Activated CD8-positive, alpha-beta T cell treated with anti-CD3 and anti-CD28 coated beads for 36 hours (primary cell): ENCODE measurements around the gene LUC7L. TPM values are rescaled to one million over a fixed set of nuclear protein-coding genes. Genes with fewer than 3 reads are reported as not detected.
A peak's percentile ranks its signal among the peaks of the same experiment; 100 is the strongest.
"Not testable (repeated sequence)": the region's sequence is repeated elsewhere in the genome, so short reads cannot be mapped to it uniquely, and the experiment has no call there.

Source experiments
- ATAC-seq: fragments of 200-7000 bp; cut with Tn5 transposase; one replicate; pipeline ENCODE4 v1.10.0; 2021; ENCODE audit warnings: mild to moderate bottlenecking, moderate library complexity
- CTCF ChIA-PET: fragments of 350-600 bp; sonication (Branson Sonifier 250); formaldehyde crosslinking; loops from one replicate; lab custom pipeline; 2021; ENCODE audit warnings: antibody characterized with exemption; lab: Charles Lee
- POLR2A ChIA-PET: fragments of 350-600 bp; sonication (Branson Sonifier 250); formaldehyde crosslinking; loops from one replicate; lab custom pipeline; 2021; ENCODE audit warnings: antibody characterized with exemption; lab: Charles Lee
- DNase-seq: peaks from one replicate; pipeline ENCODE4 v3.0.0-alpha.2; 2020
- H3K27ac Mint-ChIP-seq: one replicate; pipeline ENCODE4 v1.8.0; 2021; ENCODE audit warnings: mild to moderate bottlenecking, mixed read lengths
- H3K27me3 Mint-ChIP-seq: one replicate; pipeline ENCODE4 v1.8.0; 2021; ENCODE audit warnings: mixed read lengths
- H3K36me3 Mint-ChIP-seq: one replicate; pipeline ENCODE4 v1.8.0; 2021; ENCODE audit warnings: low read depth, mixed read lengths
- H3K4me1 Mint-ChIP-seq: one replicate; pipeline ENCODE4 v1.8.0; 2021; ENCODE audit warnings: low read depth, mixed read lengths
- H3K4me3 Mint-ChIP-seq: one replicate; pipeline ENCODE4 v1.8.0; 2021; ENCODE audit warnings: mild to moderate bottlenecking, moderate library complexity, mixed read lengths
- H3K9me3 Mint-ChIP-seq: one replicate; pipeline ENCODE4 v1.8.0; 2021; ENCODE audit warnings: mixed read lengths
- intact Hi-C: fragments of 100-400 bp; cut with micrococcal nuclease; formaldehyde crosslinking; loops from one replicate; pipeline ENCODE4 v1.10.0; 2022
- total RNA-seq, 2 experiments: library from RNA; stranded (reverse); gene quantifications; one replicate each; pipeline ENCODE4 v1.2.3, GENCODE V29; 2021
- TF ChIP-seq, protein P1 (sequence below): fragments of 200-600 bp; IDR thresholded peaks from one replicate; pipeline ENCODE4 v1.8.0; 2022; ENCODE audit warnings: antibody characterized with exemption, mild to moderate bottlenecking

Gene LUC7L
- total RNA-seq, 2 experiments from 2014 or later = 68.0 to 72.8 TPM

DNA sequence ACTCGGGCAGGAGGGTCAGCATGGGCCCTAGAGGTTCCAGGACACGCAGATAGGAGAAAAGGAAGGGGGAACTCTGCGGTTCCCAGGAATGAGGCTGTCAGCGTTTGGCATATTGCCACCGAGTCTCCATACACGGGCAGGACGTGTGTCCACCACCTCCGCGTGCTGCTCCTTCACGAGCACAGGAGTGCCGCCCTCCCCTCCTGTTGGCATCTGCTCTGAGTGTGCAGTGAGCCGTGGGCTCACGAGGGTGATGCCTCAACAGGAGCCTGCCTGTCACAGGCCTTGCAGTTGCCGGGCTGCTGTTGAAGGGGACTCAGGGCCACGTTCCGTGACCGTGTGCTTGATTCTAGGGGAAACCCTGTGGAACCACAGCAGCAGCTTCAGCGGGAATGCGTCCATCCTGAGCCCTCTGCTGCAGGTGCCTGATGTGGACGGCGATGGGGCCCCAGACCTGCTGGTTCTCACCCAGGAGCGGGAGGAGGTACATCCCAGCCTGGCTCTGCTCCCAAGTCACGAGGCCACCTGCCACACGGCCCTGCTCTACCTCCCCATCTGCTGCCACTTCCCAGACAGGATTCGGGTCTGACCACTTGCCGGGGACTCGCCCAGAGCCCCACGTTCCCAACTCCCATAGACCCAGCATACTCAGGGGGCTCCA, 31.9 kb upstream of the LUC7L start:
- POLR2A ChIA-PET = interaction anchor here (1.3 kb wide), 1 partner anchor 12 kb away, joined by 5 read pairs; no protein-coding TSS in a partner anchor

DNA sequence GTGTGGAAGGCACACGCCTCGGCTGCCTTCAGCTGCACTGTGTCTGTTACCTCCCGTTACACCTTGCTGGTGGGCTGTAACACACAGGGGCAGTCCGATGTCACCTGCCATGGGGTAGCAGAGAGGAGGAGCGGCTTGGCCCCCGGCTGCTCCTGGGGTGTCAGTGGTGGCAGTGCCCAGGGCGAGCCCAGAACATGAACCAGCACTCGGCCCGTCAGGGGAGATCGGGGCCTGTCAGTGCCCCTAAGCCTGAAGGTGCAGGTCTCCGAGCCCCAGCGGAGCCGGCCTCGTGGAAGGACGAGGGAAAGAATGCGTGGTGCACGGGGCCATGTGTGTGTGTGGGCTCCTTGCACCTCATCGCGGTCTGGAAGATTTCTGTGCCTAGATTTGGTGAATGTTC, 31.1 kb upstream of the LUC7L start:
- no peak for DNase-seq
- H3K4me3 Mint-ChIP-seq = no peak overlapping the region
- peaks cover 2% of the 10 kb centered on the region for H3K36me3 Mint-ChIP-seq
- no peaks in the 10 kb centered on the region for H3K27me3 Mint-ChIP-seq
- ATAC-seq = no peak
- CTCF ChIA-PET = no interaction called here
- H3K9me3 Mint-ChIP-seq = no peaks in the 10 kb centered on the region
- TF ChIP-seq, protein P1, sequence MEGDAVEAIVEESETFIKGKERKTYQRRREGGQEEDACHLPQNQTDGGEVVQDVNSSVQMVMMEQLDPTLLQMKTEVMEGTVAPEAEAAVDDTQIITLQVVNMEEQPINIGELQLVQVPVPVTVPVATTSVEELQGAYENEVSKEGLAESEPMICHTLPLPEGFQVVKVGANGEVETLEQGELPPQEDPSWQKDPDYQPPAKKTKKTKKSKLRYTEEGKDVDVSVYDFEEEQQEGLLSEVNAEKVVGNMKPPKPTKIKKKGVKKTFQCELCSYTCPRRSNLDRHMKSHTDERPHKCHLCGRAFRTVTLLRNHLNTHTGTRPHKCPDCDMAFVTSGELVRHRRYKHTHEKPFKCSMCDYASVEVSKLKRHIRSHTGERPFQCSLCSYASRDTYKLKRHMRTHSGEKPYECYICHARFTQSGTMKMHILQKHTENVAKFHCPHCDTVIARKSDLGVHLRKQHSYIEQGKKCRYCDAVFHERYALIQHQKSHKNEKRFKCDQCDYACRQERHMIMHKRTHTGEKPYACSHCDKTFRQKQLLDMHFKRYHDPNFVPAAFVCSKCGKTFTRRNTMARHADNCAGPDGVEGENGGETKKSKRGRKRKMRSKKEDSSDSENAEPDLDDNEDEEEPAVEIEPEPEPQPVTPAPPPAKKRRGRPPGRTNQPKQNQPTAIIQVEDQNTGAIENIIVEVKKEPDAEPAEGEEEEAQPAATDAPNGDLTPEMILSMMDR = no peak
- intact Hi-C loops = no loop called here
- H3K4me1 Mint-ChIP-seq = peaks cover 4% of the 10 kb centered on the region
- no peak overlapping the region for H3K27ac Mint-ChIP-seq
- POLR2A ChIA-PET = interaction anchor here (1.3 kb wide), 1 partner anchor 11 kb away, joined by 5 read pairs; no protein-coding TSS in a partner anchor

More for the DNA sequence above, 31.9 kb upstream of the LUC7L start:
- TF ChIP-seq, protein P1 = no peak
- DNase-seq = no peak
- intact Hi-C loops = no loop called here
- Mint-ChIP-seq H3K27me3 (no peaks in the 10 kb centered on the region), H3K4me3 (no peak overlapping the region), H3K36me3 (peaks cover 2% of the 10 kb centered on the region), H3K4me1 (no peaks in the 10 kb centered on the region), H3K27ac (no peak overlapping the region), H3K9me3 (no peaks in the 10 kb centered on the region)
- ATAC-seq = no peak
- CTCF ChIA-PET = no interaction called here

DNA sequence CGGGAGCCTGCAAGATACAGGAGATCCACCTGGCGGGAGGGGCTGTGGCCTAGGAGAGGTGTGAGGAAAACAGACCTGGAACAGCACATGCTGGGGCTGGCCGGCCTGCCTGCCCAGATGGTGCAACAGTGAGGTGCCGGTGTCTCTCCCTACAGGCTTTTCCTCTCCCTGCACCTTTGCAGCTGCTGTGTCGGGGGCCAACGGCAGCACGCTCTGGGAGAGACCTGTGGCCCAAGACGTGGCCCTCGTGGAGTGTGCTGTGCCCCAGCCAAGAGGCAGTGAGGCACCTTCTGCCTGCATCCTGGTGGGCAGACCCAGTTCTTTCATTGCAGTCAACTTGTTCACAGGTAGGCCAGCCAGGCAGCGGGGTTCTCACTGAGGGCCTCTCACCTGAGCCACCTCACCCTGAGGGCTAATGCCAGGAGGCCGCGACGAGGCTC, 30.6 kb upstream of the LUC7L start:
- CTCF ChIA-PET = no interaction called here

DNA sequence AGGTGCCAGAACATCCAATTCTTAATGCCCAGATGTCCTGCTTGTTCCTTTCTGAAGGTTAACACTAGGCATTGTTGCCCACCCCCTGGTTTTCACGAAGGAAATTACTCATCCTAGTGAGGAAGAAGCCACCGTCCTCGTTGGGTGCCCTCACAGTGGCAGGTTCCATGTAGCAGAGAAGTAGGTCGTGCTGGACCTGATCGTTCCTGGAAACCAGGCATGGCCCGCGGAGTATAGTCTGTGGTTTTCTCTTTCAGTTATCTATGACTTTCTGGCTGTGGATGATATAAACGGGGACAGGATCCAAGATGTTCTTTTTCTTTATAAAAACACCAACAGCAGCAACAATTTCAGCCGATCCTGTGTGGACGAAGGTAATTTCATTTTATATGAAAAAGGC, 30.0 kb upstream of the LUC7L start:
- TF ChIP-seq, protein P1 = no peak
- ATAC-seq (no peak), DNase-seq (no peak)
- intact Hi-C loops = no loop called here
- POLR2A ChIA-PET = interaction anchor here (0.6 kb wide), 1 partner anchor 195 kb away, joined by 3 read pairs; no protein-coding TSS in a partner anchor
- H3K4me1 Mint-ChIP-seq = peaks cover 4% of the 10 kb centered on the region
- H3K4me3 Mint-ChIP-seq = no peak overlapping the region
- no peaks in the 10 kb centered on the region for H3K27me3 Mint-ChIP-seq
- CTCF ChIA-PET = no interaction called here
- no peaks in the 10 kb centered on the region for H3K9me3 Mint-ChIP-seq
- peaks cover 4% of the 10 kb centered on the region for H3K36me3 Mint-ChIP-seq
- peak overlapping the region; percentile 12 for H3K27ac Mint-ChIP-seq

More for the DNA sequence above, 30.6 kb upstream of the LUC7L start:
- TF ChIP-seq, protein P1 = no peak
- POLR2A ChIA-PET = interaction anchor here (1.3 kb wide), 1 partner anchor 11 kb away, joined by 5 read pairs; no protein-coding TSS in a partner anchor
- no peak for ATAC-seq
- Mint-ChIP-seq H3K9me3 (no peaks in the 10 kb centered on the region), H3K27me3 (no peaks in the 10 kb centered on the region), H3K36me3 (peaks cover 2% of the 10 kb centered on the region), H3K4me3 (no peak overlapping the region), H3K27ac (no peak overlapping the region), H3K4me1 (peaks cover 4% of the 10 kb centered on the region)
- intact Hi-C loops = no loop called here
- no peak for DNase-seq

DNA sequence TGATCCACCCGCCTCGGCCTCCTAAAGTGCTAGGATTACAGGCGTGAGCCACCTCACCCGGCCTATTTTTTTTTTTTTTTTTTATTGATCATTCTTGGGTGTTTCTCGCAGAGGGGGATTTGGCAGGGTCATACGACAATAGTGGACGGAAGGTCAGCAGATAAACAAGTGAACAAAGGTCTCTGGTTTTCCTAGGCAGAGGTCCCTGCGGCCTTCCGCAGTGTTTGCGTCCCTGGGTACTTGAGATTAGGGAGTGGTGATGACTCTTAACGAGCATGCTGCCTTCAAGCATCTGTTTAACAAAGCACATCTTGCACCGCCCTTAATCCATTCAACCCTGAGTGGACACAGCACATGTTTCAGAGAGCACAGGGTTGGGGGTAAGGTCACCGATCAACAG, 28.8 kb upstream of the LUC7L start:
- CTCF ChIA-PET = interaction anchor here (1.4 kb wide), 1 partner anchor 21 kb away, joined by 3 read pairs; no protein-coding TSS in a partner anchor
- intact Hi-C loops, H3K27ac Mint-ChIP-seq, H3K4me3 Mint-ChIP-seq, H3K27me3 Mint-ChIP-seq, DNase-seq, POLR2A ChIA-PET, H3K36me3 Mint-ChIP-seq, H3K9me3 Mint-ChIP-seq, ATAC-seq: not testable (repeated sequence)
- H3K4me1 Mint-ChIP-seq = peaks cover 13% of the 10 kb centered on the region
